SKM-1 treated with dmso at 0.1 percent for 144 hours (cell line): ENCODE results near the gene REC8.

Source experiments
- DNase-seq: peaks from one replicate; lab custom pipeline; 2025; ENCODE audit not compliant: unreplicated experiment; lab: John Stamatoyannopoulos, UW

REC8 gene

DNA sequence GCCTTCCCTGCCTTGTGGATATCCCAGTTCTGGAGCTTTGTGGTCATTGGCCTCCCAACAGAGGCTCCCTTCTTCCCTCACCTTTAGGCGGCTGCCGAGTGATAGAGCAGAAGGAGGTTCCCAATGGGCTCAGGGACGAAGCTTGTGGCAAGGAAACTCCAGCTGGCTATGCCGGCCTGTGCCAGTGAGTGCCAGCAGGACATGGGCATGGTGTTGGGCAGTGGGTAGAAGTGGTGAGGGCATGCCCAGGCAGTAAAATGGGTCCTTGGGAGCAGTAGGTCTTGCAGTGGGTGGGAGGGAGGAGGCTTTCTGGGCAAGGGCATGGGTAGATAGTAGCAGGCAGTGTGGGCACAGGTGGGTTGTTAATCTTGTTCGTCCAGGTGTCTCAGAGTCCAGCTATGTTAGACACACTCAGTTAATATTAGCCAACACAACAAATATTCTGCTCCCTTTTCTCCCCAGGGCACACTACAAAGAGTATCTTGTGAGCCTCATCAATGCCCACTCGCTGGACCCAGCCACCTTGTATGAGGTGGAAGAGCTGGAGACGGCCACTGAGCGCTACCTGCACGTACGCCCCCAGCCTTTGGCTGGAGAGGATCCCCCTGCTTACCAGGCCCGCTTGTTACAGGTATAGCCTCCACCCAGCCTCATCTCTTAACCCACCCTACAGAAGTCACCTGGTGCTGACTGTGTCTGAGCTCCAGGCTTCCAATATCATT is 11.9 kb upstream of the REC8 start:
- no peak for DNase-seq

DNA sequence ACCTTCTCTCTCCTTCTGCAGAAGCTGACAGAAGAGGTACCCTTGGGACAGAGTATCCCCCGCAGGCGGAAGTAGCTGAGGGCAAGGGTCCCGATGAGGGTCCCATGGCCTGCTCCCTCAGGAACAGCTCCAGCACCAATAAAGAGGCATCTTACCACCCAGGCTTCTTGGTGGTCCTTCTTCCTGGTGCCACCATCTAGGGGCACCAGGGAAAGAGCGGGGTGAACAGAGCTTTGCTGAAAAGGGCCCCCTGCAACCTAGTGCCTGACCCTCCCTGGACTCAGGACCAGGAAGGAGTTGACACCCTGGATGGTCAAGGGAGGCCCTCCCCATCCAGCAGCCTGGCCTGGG is 11.4 kb upstream of the REC8 start:
- DNase-seq = no peak

DNA sequence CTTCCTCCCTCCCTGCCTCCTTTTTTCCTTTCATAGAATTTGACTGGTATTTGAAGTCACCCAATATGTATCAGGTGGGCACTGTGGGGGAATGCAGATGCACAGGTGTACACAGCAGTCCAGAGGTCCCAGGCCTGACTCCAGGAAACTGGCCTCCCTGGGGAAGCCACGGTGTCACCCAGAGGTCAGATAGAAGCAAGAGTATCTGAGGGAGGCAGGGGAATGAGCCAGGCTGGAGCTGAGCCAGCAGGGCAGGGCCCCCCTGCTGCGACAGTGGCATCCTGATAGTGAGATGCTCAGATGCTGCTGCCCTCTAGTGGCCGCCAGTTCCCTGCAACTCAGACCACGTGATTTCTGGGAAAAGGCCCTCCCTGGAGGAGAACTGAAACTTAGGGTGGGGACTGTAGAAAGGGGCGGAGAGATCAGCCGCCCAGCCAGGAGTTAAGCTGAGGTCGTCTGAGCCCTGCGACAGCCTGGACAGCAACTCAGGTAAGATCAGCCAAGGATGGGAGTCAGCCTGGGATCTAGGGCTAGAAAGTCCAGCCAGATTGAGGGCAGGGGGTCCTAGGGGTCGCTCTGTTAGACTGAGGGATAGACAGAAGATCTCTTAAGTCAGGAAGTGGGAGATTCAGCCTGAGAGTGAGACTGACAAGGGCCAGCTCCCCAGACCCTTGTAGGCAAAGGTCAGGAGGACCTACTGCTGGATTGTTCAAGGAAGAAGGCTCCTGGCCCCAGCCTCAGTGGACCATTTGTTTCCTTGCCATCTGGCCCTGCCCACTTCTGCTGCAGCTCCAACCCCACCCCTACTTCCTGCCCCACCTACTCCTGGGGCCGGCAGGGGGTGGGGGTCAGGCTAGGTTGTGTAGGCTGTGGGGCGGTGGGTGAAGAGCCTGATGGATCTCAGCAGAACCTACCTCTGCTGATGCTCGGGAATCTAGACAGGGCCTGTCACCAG is 10.8 kb upstream of the REC8 start, which contains the start of gene IRF9:
Gene IRF9, plus strand, starts transcription at position 416 of the 955 bp plus-strand sequence. CDS start 880 bp downstream, outside the sequence.
- peak; percentile 52 for DNase-seq

DNA sequence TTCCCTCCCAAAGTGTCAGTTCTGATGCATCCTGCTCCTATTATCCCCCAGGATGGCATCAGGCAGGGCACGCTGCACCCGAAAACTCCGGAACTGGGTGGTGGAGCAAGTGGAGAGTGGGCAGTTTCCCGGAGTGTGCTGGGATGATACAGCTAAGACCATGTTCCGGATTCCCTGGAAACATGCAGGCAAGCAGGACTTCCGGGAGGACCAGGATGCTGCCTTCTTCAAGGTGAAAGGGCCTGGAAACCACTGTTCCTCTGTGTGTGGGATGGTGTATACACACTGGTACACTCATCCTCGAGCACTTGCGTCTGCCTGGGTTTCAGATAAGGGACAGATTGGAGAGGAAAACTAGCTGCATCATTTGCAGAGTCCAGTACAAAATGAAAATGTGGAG is 9.8 kb upstream of the REC8 start:
- no peak for DNase-seq

DNA sequence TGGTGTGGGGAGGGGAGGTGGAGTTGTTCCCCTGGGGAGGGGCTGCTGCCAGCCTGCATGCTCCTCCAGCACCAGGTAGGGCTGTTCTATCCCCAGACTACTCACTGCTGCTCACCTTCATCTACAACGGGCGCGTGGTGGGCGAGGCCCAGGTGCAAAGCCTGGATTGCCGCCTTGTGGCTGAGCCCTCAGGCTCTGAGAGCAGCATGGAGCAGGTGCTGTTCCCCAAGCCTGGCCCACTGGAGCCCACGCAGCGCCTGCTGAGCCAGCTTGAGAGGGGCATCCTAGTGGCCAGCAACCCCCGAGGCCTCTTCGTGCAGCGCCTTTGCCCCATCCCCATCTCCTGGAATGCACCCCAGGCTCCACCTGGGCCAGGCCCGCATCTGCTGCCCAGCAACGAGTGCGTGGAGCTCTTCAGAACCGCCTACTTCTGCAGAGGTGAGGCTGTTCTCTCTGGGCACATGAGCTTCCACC is 7.3 kb upstream of the REC8 start:
- DNase-seq = no peak

DNA sequence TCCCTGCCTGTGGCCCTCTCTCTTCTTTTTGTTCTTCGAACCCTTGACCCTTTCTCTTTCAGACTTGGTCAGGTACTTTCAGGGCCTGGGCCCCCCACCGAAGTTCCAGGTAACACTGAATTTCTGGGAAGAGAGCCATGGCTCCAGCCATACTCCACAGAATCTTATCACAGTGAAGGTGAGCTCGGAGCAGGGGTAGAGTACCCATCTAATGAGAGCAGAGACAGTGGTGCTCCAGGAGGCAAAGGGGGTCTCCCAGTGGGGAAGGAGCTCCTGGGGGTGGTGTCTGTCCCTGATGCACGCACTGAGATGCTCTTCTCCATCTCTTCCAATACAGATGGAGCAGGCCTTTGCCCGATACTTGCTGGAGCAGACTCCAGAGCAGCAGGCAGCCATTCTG is 6.1 kb upstream of the REC8 start:
- no peak for DNase-seq

DNA sequence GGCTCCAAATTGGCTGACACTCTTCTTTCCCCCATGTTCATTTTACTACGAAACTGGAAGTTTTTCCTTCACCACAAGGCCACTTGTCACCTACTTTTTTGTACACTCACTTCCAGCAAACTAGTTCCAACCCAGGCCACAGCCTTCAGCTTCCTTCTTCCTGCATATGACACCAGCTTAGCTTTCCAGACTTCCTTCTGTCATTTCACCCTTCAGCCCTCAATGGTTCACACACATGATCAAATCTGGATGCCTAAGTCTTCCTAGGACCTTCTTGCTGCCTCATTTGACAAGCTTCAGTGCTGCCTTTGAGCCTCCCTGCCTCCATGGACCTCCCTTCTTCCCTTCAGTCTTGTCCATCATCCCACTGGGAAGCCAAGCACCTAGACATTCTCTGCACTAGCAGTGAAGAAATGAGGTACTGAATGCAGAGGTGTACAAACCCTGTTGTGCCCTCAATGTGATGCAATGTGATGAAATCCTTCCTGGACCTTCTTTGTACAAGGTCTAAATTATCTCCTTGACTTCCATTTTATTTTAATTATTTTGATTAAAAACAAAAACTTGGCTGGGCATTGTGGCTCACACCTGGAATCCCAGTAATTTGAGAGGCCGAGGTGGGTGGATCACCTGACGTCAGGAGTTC is 4.3 kb upstream of the REC8 start:
- DNase-seq = peak; percentile 3

DNA sequence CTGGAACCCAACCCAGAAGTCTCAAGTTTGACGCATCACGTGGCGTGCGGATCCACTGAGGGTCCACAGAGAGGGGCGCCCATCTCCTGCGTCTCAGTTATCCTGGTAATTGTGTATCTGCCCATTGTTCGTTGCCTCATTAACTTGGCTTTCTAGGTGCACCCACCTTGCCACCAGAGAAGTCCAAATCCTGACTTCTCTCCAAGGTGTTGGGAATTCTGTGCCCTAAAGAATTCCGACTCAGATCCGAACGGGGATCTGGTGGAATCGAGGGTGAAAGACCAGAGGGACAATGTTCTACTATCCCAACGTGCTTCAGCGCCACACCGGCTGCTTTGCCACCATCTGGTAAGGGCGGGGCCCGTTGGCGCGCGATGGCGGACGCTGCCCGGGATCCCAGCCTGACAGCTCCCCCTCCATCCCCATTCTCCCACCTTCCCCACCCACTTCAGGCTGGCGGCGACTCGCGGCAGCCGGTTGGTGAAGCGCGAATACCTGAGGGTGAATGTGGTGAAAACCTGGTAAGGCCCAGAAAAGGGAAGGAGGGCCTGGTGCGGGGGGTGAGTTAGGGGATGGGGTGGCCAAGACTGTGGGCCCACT is 481 bp downstream of the REC8 start:
- no peak for DNase-seq

DNA sequence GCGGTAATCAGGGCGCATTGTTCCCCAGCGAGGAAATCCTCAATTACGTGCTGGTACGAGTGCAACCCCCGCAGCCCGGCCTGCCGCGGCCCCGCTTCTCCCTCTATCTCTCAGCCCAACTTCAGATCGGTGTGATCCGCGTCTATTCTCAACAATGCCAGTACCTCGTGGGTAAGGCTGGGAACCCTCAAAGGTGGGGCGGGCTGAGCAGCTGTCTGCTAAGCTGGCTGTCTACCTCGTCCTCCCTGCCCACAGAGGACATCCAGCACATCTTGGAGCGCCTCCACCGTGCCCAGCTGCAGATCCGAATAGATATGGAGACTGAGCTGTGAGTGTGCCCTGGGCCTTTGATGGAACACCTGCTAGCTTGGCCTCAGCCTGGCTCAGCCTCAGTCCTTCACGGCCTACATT is 996 bp downstream of the REC8 start:
- DNase-seq = no peak

DNA sequence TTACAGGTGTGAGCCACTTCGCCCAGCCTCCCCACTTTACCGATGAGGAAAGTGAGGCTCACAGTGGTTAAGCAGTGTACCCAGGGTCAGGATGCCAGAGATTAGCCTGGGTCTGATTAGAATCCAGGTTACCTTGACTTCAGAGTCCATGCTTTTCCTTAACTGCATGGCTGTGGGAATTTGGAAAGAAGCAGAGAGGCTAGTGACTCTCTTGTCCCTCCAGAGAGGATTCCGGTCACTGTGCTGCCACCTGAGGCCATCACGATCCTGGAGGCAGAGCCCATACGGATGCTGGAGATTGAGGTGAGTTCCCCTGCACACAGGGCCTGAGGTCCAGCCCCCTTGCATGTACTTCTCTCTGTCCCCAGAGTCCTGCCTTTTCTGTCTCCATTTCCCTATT is 4.7 kb downstream of the REC8 start:
- DNase-seq = no peak

DNA sequence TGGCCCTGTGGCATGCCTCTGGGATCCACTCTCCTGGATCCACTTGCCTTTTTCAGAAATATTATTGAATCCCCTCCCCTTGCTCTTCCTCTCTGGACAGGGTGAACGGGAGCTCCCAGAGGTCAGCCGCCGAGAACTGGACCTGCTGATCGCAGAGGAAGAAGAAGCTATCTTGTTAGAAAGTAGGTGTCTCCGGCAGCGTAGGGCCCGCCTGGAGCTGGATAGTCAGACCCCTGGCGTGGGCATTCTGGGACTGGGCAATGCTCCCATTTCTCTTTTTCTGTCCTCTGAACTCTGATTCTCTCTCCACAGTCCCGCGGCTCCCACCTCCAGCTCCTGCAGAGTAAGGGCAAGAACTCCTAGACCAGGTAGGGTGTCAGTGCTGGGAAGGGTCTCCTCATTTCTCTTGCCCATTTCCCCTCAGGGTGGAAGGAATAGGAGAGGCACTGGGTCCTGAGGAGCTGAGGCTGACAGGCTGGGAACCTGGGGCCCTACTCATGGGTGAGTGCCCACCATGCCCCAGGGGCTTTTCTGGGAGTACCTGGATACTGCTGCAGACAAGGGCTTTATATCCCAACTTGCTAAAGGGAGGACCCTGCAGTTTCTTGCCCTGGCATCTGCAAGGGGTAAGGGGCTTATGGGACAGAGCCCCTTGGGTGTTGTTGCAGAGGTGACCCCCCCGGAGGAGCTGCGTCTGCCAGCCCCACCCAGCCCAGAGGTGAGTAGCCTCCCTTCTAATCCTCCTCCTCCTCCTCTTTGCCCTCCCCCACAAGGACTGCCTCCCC is 5.4 kb downstream of the REC8 start:
- no peak for DNase-seq

DNA sequence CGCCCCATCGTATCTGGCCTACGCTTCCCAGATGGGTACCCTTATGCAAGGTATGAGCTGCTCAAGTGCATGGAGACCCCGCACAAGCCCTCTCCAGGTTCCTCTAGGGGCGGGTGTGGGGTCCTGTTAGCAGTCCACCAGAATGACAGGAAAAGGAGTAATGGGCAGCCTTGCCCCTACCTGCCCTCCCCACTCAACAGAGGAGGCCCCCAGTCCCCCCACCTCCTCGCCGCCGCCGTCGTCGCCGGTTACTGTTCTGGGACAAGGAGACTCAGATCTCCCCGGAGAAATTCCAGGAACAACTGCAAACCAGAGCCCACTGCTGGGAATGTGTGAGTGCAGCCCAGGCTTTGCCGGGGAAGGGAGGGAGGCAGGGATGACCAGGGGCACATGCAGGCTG is 6.0 kb downstream of the REC8 start:
- DNase-seq = no peak

DNA sequence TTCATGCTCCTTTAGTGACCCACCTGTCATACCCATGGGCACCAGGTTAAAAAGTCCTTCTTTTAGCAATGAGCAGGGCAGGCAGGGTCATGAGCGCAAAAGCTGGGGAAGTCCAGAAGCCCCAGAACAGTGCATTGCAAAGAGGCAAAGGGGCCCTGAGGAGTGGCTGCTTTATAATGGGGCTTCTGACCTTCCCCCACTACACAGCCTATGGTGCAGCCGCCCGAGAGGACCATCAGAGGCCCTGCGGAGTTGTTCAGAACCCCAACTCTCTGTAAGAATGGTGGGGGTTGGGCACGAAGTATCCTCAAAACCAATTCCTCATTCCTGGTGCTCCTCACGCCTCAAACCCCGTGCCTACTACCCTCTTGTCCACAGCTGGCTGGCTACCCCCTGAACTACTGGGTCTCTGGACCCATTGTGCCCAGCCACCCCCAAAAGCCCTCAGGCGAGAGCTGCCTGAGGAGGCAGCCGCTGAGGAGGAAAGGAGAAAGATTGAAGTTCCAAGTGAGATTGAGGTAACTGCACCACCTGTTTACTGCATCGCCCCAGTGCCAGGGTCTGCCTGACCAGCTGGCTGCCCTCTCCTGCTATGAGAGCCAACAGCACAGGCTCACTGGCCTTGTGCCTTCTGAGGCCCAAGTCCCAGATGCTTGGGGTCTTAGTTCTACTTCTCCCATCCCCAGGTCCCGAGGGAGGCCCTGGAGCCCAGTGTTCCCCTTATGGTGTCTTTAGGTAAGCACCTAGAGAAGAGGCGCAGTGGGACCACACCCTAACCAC is 6.7 kb downstream of the REC8 start:
- no peak for DNase-seq

DNA sequence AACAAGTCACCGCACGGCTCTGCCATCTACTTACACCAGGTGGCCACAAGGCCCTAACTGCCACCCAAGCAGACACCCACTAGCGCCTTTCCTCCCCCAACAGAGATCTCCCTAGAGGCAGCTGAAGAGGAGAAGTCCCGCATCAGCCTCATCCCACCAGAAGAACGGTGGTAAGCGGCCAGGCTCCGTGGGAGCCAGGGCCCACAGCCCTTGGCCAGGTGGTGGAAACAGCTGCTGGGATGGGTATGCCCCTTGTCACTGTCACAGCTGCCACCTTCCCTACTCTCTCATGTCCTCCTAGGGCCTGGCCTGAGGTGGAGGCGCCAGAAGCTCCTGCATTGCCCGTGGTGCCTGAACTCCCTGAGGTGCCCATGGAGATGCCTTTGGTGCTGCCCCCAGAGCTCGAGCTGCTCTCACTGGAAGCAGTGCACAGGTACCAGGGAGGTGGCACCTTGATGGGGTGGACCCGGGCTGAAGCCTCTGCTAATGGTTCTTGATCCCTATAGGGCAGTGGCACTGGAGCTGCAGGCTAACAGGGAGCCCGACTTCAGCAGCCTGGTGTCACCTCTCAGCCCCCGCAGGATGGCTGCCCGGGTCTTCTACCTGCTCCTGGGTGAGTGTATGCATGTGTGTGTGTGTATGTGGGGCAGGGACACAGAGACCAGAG is 7.5 kb downstream of the REC8 start:
- no peak for DNase-seq

DNA sequence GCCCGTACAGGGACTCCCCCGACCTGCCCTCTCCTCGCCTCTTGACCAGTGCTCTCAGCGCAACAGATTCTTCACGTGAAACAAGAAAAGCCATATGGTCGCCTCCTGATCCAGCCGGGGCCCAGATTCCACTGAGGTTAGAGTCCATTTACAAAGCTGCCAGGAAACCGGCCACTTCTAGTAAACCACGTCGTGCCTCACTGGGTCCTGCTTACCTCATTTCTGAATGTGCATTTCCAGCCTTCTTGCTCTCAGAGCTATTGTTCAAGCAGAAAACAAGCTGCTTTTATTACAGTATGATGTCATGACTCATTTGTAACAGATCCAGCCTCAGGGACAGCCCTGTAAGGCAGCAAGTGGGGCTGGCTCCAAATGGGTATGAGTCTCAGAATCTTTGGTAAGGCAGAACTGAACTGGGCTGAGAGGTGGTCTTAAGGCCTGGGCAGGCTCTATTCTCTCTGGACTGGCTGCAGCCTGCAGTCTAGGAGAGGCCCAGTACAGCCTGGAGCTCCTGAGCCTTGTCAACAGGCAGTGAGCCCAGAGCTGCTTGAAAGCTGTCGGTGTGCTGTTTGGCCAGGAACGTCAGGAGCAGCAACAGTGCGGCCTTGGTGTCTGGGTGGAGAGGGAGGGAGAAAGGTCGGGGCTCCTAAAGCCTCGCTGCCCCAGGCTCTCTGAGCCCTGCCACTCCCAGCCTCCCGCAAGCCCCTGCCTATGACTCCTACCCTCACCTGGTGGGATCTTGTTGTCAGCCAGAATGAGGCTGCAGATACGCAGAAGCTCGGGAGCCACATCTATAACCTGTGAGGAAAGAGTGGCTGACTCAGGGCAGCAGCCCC is 8.3 kb downstream of the REC8 start:
- DNase-seq = no peak

DNA sequence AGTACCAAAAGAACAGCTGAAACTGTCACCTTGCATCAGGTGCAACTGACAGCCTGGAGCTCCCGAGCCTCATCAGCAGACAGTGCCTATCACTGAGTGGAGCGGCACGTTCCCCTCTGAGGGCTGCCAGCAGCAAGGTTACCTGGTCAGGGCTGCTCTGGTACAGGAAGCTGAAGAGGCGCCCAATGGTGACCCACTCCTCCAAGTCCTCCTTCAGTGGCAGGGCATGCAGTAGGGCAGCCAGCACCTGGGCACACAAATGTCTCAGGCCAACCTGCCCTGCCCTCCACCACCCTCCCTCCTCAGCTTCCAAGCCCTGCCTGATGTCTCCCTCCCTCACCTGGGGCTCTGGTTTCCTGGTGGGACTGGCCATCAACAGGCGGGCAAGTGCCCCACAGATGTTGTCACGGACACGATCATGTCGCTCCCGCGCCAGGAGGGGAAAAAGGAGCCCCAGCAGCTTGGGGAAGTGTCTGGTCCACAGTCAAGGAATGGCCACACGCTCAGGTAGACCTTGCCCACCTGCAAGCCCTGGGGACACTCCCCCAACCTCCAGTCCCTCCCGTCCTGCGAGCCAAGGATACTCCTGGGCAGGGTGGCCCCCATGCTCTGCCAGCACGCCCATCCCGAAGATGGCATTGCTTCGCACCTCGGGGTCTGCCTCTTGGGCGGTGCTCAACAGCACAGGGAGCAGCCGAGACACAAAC is 9.6 kb downstream of the REC8 start:
- no peak for DNase-seq

DNA sequence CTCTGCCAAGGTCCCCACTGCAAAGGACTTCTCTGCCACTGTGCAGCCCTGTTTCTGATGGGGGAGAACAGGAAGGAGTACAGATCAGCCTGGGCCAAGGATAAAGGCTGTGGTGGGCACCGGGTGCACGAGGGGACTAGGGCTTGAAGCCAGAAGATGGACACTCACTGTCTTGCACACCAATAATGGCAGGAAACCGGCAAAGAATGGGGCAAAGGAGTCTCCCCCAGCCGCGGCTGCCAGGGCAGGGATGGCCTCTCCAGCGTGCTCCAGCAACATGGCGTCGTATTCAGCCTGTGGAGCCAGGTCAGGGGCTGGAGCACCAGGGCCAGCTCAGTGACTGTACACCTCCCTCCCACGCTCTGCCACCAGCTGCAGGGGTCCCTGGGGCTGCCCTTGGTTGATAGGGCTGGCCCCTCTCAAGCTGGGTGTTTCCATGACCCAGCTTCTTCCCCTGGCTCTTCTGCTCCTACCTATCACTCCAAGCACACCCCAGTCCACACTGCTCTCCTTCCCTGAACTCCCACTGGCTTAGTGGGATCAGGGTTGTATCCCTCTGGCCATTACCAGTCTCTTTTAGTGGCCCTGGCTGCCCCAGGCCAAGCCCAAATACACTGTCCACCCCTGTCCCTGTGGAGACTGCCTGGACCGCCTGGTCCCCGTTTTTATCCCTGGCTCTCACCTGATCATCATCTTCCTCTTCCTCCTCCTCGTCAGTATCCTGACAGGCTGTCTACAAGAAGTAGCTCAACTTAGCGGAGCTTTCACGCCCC is 10.4 kb downstream of the REC8 start:
- DNase-seq = no peak
